ENCODE results near the gene DNAJC5. TPM values are rescaled to one million over a fixed set of nuclear protein-coding genes. Genes with fewer than 3 reads are reported as not detected.
A peak's percentile ranks its signal among the peaks of the same experiment; 100 is the strongest.
"Not testable (repeated sequence)": the region's sequence is repeated elsewhere in the genome, so short reads cannot be mapped to it uniquely, and the experiment has no call there.

Gene DNAJC5
- total RNA-seq, 2 experiments from 2014 or later: 21.4 to 22.5 TPM

GRCh38 chr20:63969838-63970713, 75.2 kb downstream of the DNAJC5 start, which contains the start of gene ZNF512B:
Gene ZNF512B, minus strand, starts transcription at chr20:63969930. Its CDS starts 1,980 bp downstream, at chr20:63967950.
- ChIA-PET POLR2A (interaction anchor here (1.0 kb wide), 1 partner anchor 10 kb away, joined by 3 read pairs; no protein-coding TSS in a partner anchor), CTCF (no interaction called here)
- Mint-ChIP-seq H3K4me1 (ENCODE audit: low read depth) (peaks cover 38% of the 10 kb centered on the region), H3K27ac (peak within 1 kb of the TSS; percentile 83), H3K36me3 (ENCODE audit: low read depth) (peaks cover 22% of the 10 kb centered on the region), H3K27me3 (no peaks in the 10 kb centered on the region), H3K9me3 (no peaks in the 10 kb centered on the region), H3K4me3 (peak within 1 kb of the TSS; percentile 90)
- peak within 1 kb of the TSS; percentile 56 for H3K4me3 ChIP-seq (ENCODE audit: low read length)
- peaks cover 30% of the 10 kb centered on the region for H3K4me1 ChIP-seq (ENCODE audit: insufficient read depth, low read length)
- DNase-seq: peak; percentile 49 to 84 (median 62)
- intact Hi-C loops (cut with DNase I, micrococcal nuclease): loop anchor here (5.0 to 10.0 kb wide), 3 partner anchors 185 to 388 kb away; partner anchors contain the start of genes ARFRP1 (in 1 of the 2) and ZGPAT (in 1 of the 2)
- ATAC-seq (ENCODE audit: poor library complexity): peak; percentile 57
- peaks cover 25% of the 10 kb centered on the region for H3K36me3 ChIP-seq (ENCODE audit: insufficient read depth, low read length)
- peaks cover 0 to 23% of the 10 kb centered on the region in 2 experiments for H3K9me3 ChIP-seq (ENCODE audit: control insufficient read depth in 1 of 2, insufficient read depth in 1 of 2, low read length in 2 of 2)
- no peaks in the 10 kb centered on the region for H3K27me3 ChIP-seq (ENCODE audit: control insufficient read depth in 1 of 2, insufficient read depth in 2 of 2, low read length in 2 of 2)
- H3K27ac ChIP-seq (ENCODE audit: low read depth in 1 of 2, low read length in 2 of 2): peak within 1 kb of the TSS; percentile 56 to 70
- TF ChIP-seq CTCF (IDR thresholded peaks at IDR 0.05): no peak

- H3K9me3 Mint-ChIP-seq: no peaks in the 10 kb centered on the region
- H3K4me3 Mint-ChIP-seq: peak overlapping the region; percentile 89
- H3K27ac Mint-ChIP-seq: peak overlapping the region; percentile 58
- Histone ChIP-seq H3K36me3 (ENCODE audit: insufficient read depth, low read length) (peaks cover 31% of the 10 kb centered on the region), H3K27ac (ENCODE audit: low read depth in 1 of 2, low read length in 2 of 2) (no peak overlapping the region), H3K9me3 (ENCODE audit: control insufficient read depth in 1 of 2, insufficient read depth in 1 of 2, low read length in 2 of 2) (peaks cover 0 to 21% of the 10 kb centered on the region in 2 experiments), H3K27me3 (ENCODE audit: control insufficient read depth in 1 of 2, insufficient read depth in 2 of 2, low read length in 2 of 2) (no peaks in the 10 kb centered on the region), H3K4me1 (ENCODE audit: insufficient read depth, low read length) (peaks cover 30% of the 10 kb centered on the region), H3K4me3 (ENCODE audit: low read length) (no peak overlapping the region)
- DNase-seq (no peak), ATAC-seq (ENCODE audit: poor library complexity) (no peak)
- POLR2A ChIA-PET: interaction anchor here (0.6 to 1.0 kb wide), 3 partner anchors 9 to 284 kb away, joined by 3 to 4 read pairs (median 3); no protein-coding TSS in a partner anchor
- peaks cover 22% of the 10 kb centered on the region for H3K36me3 Mint-ChIP-seq (ENCODE audit: low read depth)
- peaks cover 38% of the 10 kb centered on the region for H3K4me1 Mint-ChIP-seq (ENCODE audit: low read depth)
- no peaks in the 10 kb centered on the region for H3K27me3 Mint-ChIP-seq
- CTCF ChIA-PET: no interaction called here
- intact Hi-C loops (cut with DNase I, micrococcal nuclease): loop anchor here (5.0 to 10.0 kb wide), 3 partner anchors 186 to 389 kb away; partner anchors contain the start of genes ARFRP1 (in 1 of the 2) and ZGPAT (in 1 of the 2)
- TF ChIP-seq CTCF (IDR thresholded peaks at IDR 0.05): no peak
Observed at GRCh38 chr20:63970714-63971431, 75.9 kb downstream of the DNAJC5 start.

- Histone ChIP-seq H3K36me3 (ENCODE audit: insufficient read depth, low read length) (peaks cover 23% of the 10 kb centered on the region), H3K4me1 (ENCODE audit: insufficient read depth, low read length) (peaks cover 33% of the 10 kb centered on the region), H3K9me3 (ENCODE audit: control insufficient read depth in 1 of 2, insufficient read depth in 1 of 2, low read length in 2 of 2) (peaks cover 0 to 11% of the 10 kb centered on the region in 2 experiments)
- Mint-ChIP-seq H3K4me1 (ENCODE audit: low read depth) (peaks cover 49% of the 10 kb centered on the region), H3K36me3 (ENCODE audit: low read depth) (peaks cover 27% of the 10 kb centered on the region), H3K4me3 (peak overlapping the region; percentile 89), H3K27ac (peak overlapping the region; percentile 58)
- intact Hi-C loops (cut with DNase I, micrococcal nuclease): loop anchor here (2.0 to 10.0 kb wide), 4 partner anchors 187 to 475 kb away; partner anchors contain the start of genes ARFRP1 (in 1 of the 2) and ZGPAT (in 1 of the 2)
- H3K27ac ChIP-seq (ENCODE audit: low read depth in 1 of 2, low read length in 2 of 2); H3K27me3 Mint-ChIP-seq; ATAC-seq (ENCODE audit: poor library complexity); H3K27me3 ChIP-seq (ENCODE audit: control insufficient read depth in 1 of 2, insufficient read depth in 2 of 2, low read length in 2 of 2); H3K4me3 ChIP-seq (ENCODE audit: low read length); H3K9me3 Mint-ChIP-seq; DNase-seq: not testable (repeated sequence)
- ChIA-PET POLR2A (interaction anchor here (0.6 to 0.7 kb wide), 2 partner anchors 244 to 285 kb away, joined by 3 to 4 read pairs; no protein-coding TSS in a partner anchor), CTCF (interaction anchor here (1.8 kb wide), 1 partner anchor 662 kb away, joined by 3 read pairs; no protein-coding TSS in a partner anchor)
Observed at GRCh38 chr20:63971960-63972311, 77.0 kb downstream of the DNAJC5 start.
